Neutrophil (primary cell): ENCODE measurements around the gene PDZRN3.

ENCODE experiments used
- H3K27ac ChIP-seq: fragments of 200-600 bp; sonication (generic); 2 replicates; pipeline ENCODE4 v1.5.1; 2016; ENCODE audit warnings: mild to moderate bottlenecking, moderate library complexity
- H3K27me3 ChIP-seq: fragments of 200-600 bp; sonication (generic); 2 replicates; pipeline ENCODE4 v1.6.0; 2016; ENCODE audit warnings: mild to moderate bottlenecking
- H3K36me3 ChIP-seq: fragments of 200-600 bp; sonication (generic); 2 replicates; pipeline ENCODE4 v1.5.1; 2017
- H3K4me1 ChIP-seq, 2 experiments: fragments of 200-600 bp in 1 of 2; sonication (generic) in 1 of 2; 1 replicate in 1 of 2; 2 replicates in 1 of 2; pipeline versions ENCODE4 v1.5.1 to v1.6.1; 2013 to 2016; ENCODE audit warnings: low read depth in 1 of 2, low read length in 1 of 2, mild to moderate bottlenecking in 1 of 2, moderate library complexity in 1 of 2; ENCODE audit not compliant: control insufficient read depth in 1 of 2, insufficient read depth in 1 of 2
- H3K4me3 ChIP-seq, 2 experiments: fragments of 200-600 bp in 1 of 2; sonication (generic) in 1 of 2; 1 replicate in 1 of 2; 2 replicates in 1 of 2; pipeline ENCODE4 v1.5.1; 2013 to 2016; ENCODE audit warnings: low read depth in 1 of 2, low read length in 1 of 2, mild to moderate bottlenecking in 1 of 2, moderate library complexity in 1 of 2
- H3K9me3 ChIP-seq: fragments of 200-600 bp; sonication (generic); 2 replicates; pipeline ENCODE4 v1.5.1; 2016
- TF ChIP-seq, protein P1 (sequence below): fragments of 200-600 bp; sonication (generic); IDR thresholded peaks from 2 replicates; pipeline ENCODE4 v1.5.1; 2016; ENCODE audit warnings: antibody characterized with exemption

PDZRN3 gene

GRCh38 chr3:73592154-73593144 is 32.3 kb downstream of the PDZRN3 start:
- Histone ChIP-seq H3K36me3 (no peaks in the 10 kb centered on the region), H3K4me3 (no peak overlapping the region), H3K27ac (no peak overlapping the region), H3K4me1 (no peaks in the 10 kb centered on the region), H3K27me3 (no peaks in the 10 kb centered on the region), H3K9me3 (no peaks in the 10 kb centered on the region)
- TF ChIP-seq, protein P1, sequence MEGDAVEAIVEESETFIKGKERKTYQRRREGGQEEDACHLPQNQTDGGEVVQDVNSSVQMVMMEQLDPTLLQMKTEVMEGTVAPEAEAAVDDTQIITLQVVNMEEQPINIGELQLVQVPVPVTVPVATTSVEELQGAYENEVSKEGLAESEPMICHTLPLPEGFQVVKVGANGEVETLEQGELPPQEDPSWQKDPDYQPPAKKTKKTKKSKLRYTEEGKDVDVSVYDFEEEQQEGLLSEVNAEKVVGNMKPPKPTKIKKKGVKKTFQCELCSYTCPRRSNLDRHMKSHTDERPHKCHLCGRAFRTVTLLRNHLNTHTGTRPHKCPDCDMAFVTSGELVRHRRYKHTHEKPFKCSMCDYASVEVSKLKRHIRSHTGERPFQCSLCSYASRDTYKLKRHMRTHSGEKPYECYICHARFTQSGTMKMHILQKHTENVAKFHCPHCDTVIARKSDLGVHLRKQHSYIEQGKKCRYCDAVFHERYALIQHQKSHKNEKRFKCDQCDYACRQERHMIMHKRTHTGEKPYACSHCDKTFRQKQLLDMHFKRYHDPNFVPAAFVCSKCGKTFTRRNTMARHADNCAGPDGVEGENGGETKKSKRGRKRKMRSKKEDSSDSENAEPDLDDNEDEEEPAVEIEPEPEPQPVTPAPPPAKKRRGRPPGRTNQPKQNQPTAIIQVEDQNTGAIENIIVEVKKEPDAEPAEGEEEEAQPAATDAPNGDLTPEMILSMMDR = no peak

DNA sequence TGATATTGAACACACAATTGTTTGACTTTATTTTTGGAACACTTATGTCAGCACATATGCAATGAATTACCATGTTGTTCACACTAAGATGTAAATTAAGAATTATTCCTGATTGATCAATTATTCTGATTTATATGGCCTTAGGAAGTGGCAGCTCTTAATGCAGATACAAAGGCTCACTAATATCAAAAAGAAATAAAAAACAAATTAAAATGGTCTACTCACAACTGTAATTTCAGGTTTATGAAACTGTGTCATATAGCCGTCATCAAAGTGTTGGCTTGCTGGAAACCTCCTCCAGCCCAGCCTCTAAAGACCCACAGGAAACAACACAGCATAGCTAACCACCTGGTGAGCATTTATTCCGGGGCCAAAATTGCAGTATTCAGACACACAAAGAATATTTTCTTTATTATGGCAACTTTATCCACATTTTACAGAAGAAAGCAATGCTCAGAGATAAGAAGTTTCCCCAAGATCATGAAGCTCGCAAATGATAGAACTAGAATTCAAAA is 33.4 kb downstream of the PDZRN3 start:
- TF ChIP-seq, protein P1 = no peak
- H3K9me3 ChIP-seq = no peaks in the 10 kb centered on the region
- H3K4me1 ChIP-seq = no peaks in the 10 kb centered on the region

DNA sequence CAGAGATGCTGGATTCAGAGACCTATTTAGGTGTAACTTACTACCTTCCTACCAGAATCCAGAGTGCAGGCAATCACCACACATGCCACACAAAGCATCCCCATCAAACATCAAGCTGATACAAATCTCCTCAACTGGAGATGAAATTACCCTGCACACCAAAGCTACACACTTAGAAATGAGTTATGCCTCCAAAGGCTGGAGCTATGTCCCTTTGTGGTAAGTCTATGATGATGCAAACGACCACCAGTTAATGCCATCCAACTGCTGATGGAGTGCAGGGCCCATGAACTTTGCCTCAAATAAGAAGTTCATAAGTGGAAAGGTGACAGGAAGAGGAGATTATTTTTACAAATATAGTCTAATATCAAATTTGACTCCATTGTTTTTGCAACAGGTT is 38.1 kb downstream of the PDZRN3 start:
- Histone ChIP-seq H3K4me3 (no peak overlapping the region), H3K27ac (no peak overlapping the region), H3K4me1 (no peaks in the 10 kb centered on the region), H3K9me3 (no peaks in the 10 kb centered on the region), H3K36me3 (no peaks in the 10 kb centered on the region), H3K27me3 (no peaks in the 10 kb centered on the region)
- TF ChIP-seq, protein P1 = no peak

More for the DNA sequence above, 33.4 kb downstream of the PDZRN3 start:
- Histone ChIP-seq H3K27me3 (no peaks in the 10 kb centered on the region), H3K4me3 (no peak overlapping the region), H3K36me3 (no peaks in the 10 kb centered on the region), H3K27ac (no peak overlapping the region)

GRCh38 chr3:73586190-73586589 is 38.6 kb downstream of the PDZRN3 start:
- Histone ChIP-seq H3K4me3 (no peak overlapping the region), H3K9me3 (no peaks in the 10 kb centered on the region), H3K27me3 (no peaks in the 10 kb centered on the region), H3K4me1 (no peaks in the 10 kb centered on the region), H3K27ac (no peak overlapping the region), H3K36me3 (no peaks in the 10 kb centered on the region)
- TF ChIP-seq, protein P1 = no peak

DNA sequence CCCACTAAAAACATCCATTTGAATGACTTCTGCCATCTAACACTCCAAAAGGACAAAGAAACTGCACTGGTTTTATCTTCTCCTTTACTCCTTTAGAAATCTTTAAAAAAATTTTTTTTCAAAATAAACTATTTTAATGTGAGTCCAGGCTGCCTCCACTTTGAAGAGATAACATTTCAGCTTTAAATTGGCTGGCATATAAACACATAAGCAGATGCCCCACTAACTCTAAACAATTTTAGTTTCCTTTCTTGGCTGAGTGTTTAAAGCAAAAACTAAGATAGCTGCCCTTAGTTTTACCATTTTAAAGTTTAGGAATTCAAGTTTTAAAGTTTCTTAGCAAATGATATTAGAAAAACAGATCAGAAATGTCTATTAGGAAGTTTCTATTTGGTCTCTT is 39.9 kb downstream of the PDZRN3 start:
- Histone ChIP-seq H3K27me3 (no peaks in the 10 kb centered on the region), H3K4me3 (no peak overlapping the region), H3K4me1 (no peaks in the 10 kb centered on the region), H3K9me3 (no peaks in the 10 kb centered on the region), H3K27ac (no peak overlapping the region), H3K36me3 (no peaks in the 10 kb centered on the region)
- TF ChIP-seq, protein P1 = no peak
